ENCODE results near the gene ZNF888.

DNA sequence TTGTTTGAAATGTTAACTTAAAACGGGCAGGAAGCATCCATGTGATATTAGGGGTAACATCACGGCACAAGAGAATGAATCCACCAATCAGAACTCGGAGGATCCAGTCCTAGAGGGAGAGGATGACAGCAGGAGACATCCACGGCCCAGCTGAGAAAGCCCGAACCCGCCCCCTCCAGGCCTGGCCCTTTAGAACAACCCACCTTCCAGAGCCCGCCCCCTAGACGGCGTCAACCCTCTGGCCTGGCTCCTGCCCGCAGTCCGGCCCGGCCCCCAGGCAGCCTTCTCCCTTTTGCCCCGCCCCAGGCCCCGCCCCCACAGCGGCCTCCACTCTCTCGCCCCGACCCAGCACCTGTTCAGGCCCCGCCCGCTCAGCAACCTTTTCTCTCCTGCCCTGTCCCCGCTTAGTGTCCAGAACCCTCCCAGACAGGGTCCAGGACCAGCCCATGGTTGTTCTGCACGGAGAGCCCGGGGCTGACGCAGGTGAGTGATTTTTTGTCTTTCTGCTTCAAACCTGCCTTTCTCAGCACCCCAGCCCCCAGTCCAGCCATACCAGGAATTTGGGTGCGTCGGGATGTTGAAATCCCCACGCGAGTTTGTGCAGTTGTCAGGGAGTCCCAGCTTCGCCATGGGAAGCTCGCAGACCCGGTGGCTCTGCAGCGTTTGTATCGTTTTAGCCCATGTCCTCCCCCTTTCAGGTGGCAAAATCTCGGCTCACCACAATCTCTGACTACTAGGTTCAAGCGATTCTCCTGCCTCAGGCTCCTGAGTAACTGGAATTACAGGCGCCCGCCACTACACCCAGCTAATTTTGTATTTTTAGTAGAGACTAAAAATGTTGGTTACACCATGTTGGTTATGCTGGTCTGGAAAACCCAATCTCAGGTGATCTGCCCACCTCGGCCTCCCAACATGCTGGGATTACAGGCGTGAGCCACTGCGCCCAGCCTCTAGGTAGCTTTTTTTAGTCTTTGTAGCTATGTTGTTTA, 23.4 kb upstream of the ZNF888 start:
- no peak for TF ChIP-seq POLR2AphosphoS5 (IDR thresholded peaks at IDR 0.05; ENCODE audit: low read depth)
- TF ChIP-seq, protein P1, sequence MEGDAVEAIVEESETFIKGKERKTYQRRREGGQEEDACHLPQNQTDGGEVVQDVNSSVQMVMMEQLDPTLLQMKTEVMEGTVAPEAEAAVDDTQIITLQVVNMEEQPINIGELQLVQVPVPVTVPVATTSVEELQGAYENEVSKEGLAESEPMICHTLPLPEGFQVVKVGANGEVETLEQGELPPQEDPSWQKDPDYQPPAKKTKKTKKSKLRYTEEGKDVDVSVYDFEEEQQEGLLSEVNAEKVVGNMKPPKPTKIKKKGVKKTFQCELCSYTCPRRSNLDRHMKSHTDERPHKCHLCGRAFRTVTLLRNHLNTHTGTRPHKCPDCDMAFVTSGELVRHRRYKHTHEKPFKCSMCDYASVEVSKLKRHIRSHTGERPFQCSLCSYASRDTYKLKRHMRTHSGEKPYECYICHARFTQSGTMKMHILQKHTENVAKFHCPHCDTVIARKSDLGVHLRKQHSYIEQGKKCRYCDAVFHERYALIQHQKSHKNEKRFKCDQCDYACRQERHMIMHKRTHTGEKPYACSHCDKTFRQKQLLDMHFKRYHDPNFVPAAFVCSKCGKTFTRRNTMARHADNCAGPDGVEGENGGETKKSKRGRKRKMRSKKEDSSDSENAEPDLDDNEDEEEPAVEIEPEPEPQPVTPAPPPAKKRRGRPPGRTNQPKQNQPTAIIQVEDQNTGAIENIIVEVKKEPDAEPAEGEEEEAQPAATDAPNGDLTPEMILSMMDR (IDR thresholded peaks at IDR 0.05; ENCODE audit: insufficient read depth, low read length): no peak
- TF ChIP-seq, protein P2, sequence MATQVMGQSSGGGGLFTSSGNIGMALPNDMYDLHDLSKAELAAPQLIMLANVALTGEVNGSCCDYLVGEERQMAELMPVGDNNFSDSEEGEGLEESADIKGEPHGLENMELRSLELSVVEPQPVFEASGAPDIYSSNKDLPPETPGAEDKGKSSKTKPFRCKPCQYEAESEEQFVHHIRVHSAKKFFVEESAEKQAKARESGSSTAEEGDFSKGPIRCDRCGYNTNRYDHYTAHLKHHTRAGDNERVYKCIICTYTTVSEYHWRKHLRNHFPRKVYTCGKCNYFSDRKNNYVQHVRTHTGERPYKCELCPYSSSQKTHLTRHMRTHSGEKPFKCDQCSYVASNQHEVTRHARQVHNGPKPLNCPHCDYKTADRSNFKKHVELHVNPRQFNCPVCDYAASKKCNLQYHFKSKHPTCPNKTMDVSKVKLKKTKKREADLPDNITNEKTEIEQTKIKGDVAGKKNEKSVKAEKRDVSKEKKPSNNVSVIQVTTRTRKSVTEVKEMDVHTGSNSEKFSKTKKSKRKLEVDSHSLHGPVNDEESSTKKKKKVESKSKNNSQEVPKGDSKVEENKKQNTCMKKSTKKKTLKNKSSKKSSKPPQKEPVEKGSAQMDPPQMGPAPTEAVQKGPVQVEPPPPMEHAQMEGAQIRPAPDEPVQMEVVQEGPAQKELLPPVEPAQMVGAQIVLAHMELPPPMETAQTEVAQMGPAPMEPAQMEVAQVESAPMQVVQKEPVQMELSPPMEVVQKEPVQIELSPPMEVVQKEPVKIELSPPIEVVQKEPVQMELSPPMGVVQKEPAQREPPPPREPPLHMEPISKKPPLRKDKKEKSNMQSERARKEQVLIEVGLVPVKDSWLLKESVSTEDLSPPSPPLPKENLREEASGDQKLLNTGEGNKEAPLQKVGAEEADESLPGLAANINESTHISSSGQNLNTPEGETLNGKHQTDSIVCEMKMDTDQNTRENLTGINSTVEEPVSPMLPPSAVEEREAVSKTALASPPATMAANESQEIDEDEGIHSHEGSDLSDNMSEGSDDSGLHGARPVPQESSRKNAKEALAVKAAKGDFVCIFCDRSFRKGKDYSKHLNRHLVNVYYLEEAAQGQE (IDR thresholded peaks at IDR 0.05; ENCODE audit: insufficient replicate concordance, low read depth): no peak

Measured in HL-60 (cell line).